ENCODE results near the gene STN1. TPM values are rescaled to one million over a fixed set of nuclear protein-coding genes. Genes with fewer than 3 reads are reported as not detected.

Gene STN1
- total RNA-seq, 1 donor = 34.9 TPM

DNA sequence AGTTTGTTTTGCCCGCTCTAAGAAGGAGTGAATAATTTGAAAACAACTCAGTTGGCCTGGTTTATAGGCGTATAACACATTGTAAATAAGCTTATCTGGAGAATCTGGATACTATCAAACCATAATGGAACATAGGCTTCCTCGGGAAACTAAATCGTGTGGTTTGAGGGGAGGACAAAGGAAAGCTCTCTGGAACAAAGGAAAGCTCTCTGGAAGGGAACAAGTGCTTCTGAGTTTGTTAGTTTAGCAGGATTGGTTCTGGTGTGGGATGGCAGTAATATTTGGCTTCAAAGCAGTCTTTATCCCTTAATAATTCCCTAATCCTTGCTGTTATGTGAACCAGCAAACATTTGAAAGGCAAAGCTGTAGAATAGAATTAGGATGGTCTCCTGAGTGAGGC, 34.0 kb upstream of the STN1 start:
- no peak for TF ChIP-seq CTCF (IDR thresholded peaks at IDR 0.05; ENCODE audit: insufficient read depth, low read length)
- no peak overlapping the region for H3K4me3 ChIP-seq (ENCODE audit: low read depth, low read length)
- DNase-seq (ENCODE audit: low read depth) = no peak

DNA sequence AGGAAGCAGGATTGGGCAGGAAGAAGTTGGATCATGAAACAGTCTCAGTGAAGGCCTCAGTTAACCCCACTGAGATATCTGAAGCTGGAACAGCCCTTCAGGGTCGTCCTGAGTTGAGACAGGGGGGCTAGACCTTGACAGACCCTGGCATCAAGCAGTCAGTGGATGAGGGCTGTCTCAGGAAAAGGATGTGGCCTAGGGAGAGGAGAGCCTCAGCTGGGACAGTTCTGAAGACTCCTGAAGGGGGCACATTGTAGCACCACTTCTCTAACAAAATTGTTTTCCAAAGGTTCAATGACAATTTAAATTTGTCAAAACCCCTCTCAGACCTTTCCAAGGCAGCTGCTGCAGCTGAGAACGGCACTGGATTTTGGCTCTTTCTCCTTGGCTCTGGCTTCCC, 33.2 kb upstream of the STN1 start:
- TF ChIP-seq CTCF (IDR thresholded peaks at IDR 0.05; ENCODE audit: insufficient read depth, low read length) = no peak
- H3K4me3 ChIP-seq (ENCODE audit: low read depth, low read length) = no peak overlapping the region
- DNase-seq (ENCODE audit: low read depth) = no peak

- H3K4me3 ChIP-seq (ENCODE audit: low read depth, low read length) = no peak overlapping the region
- no peak for DNase-seq (ENCODE audit: low read depth)
- TF ChIP-seq CTCF (IDR thresholded peaks at IDR 0.05; ENCODE audit: insufficient read depth, low read length) = no peak
Observed at GRCh38 chr10:103949728-103950127, 31.7 kb upstream of the STN1 start.

DNA sequence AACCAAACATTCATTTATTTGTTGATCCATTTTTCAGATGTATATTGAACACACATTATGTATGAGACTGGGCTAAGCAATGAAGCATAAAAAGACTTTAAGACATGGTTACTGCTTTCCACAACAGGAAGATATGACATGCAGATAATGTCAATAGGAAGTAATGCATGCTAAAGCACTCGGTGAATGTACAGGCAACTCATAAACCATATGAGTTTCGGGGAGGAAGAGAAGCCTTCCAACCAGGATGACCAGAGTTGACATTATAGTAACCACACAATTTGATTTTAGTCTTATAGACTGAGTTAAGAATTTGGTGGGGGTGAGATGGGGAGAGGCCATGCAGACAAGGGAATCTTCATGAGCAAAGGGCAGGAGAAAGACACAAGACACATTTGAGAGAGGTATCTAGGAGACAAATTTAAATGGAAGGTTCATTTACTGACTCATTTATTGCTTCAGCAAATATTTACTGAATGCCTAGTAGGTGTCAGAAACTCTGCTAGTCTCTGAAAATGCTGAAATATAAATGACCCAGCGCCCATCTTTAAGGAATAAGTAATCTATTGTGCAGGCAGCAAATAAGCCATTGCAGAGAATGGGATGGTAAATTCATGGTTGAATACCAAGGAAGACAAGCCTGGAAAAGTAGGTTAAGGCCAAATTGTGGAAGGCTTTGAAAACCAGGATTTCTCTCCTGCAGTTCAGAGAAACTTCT, 30.0 kb upstream of the STN1 start:
- TF ChIP-seq CTCF (IDR thresholded peaks at IDR 0.05; ENCODE audit: insufficient read depth, low read length) = no peak
- no peak overlapping the region for H3K4me3 ChIP-seq (ENCODE audit: low read depth, low read length)
- no peak for DNase-seq (ENCODE audit: low read depth)

- no peak for TF ChIP-seq CTCF (IDR thresholded peaks at IDR 0.05; ENCODE audit: insufficient read depth, low read length)
- no peak overlapping the region for H3K4me3 ChIP-seq (ENCODE audit: low read depth, low read length)
- DNase-seq (ENCODE audit: low read depth) = peak; percentile 9
Observed at GRCh38 chr10:103942866-103943265, 24.9 kb upstream of the STN1 start.

GRCh38 chr10:103941801-103942200, 23.8 kb upstream of the STN1 start:
- TF ChIP-seq CTCF (IDR thresholded peaks at IDR 0.05; ENCODE audit: insufficient read depth, low read length) = no peak
- DNase-seq (ENCODE audit: low read depth) = no peak

DNA sequence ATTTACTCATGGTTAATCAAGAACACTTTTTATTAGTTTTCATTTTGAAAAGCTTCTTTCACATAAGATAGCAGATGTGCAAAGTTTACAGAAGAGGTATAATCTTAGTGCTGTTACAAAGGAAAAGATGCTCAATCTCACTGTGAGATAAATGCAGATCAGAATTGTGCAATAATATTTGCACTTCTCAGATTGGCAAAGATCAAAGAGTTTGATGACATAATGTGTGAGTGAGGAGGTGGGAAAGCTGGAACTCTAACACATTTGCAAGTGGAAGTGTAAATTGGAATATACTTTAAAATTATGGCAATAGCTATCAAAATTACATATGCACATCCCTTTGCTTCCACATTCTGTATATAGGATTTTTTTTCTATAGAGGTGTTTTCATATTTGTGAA, 21.5 kb upstream of the STN1 start:
- no peak overlapping the region for H3K4me3 ChIP-seq (ENCODE audit: low read depth, low read length)
- no peak for TF ChIP-seq CTCF (IDR thresholded peaks at IDR 0.05; ENCODE audit: insufficient read depth, low read length)
- no peak for DNase-seq (ENCODE audit: low read depth)

More at GRCh38 chr10:103941801-103942200, 23.8 kb upstream of the STN1 start:
- H3K4me3 ChIP-seq (ENCODE audit: low read depth, low read length) = no peak overlapping the region

Data from fibroblast of the aortic adventitia (primary cell).